GM18526 (cell line): ENCODE measurements around the gene MESD.

Source experiments
- POLR2A ChIP-seq: IDR thresholded peaks from 3 replicates; pipeline ENCODE4 v1.6.1; 2011; ENCODE audit not compliant: insufficient read length; ENCODE audit errors: extremely low read depth

MESD gene

GRCh38 chr15:80984856-80985255 is 4.8 kb downstream of the MESD start:
- no peak for TF ChIP-seq POLR2A

- TF ChIP-seq POLR2A = no peak
Measured at GRCh38 chr15:80982839-80983238, 6.8 kb downstream of the MESD start.

- no peak for TF ChIP-seq POLR2A
Measured at GRCh38 chr15:80982205-80982604, 7.4 kb downstream of the MESD start.

GRCh38 chr15:80979538-80980200 is 9.9 kb downstream of the MESD start:
- no peak for TF ChIP-seq POLR2A

GRCh38 chr15:80978685-80979329 is 10.8 kb downstream of the MESD start:
- no peak for TF ChIP-seq POLR2A

- TF ChIP-seq POLR2A = no peak
Measured at GRCh38 chr15:80977627-80978036, 12.0 kb downstream of the MESD start.

- no peak for TF ChIP-seq POLR2A
Measured at GRCh38 chr15:80976851-80977250, 12.8 kb downstream of the MESD start.

- no peak for TF ChIP-seq POLR2A
Measured at GRCh38 chr15:80974914-80975313, 14.7 kb downstream of the MESD start.

- no peak for TF ChIP-seq POLR2A
Measured at GRCh38 chr15:80972276-80972675, 17.3 kb downstream of the MESD start.

GRCh38 chr15:80971143-80971542 is 18.5 kb downstream of the MESD start:
- TF ChIP-seq POLR2A = no peak

- TF ChIP-seq POLR2A = no peak
Measured at GRCh38 chr15:80970658-80971057, 19.0 kb downstream of the MESD start.

- no peak for TF ChIP-seq POLR2A
Measured at GRCh38 chr15:80970018-80970657, 19.5 kb downstream of the MESD start.

- TF ChIP-seq POLR2A = no peak
Measured at GRCh38 chr15:80969316-80969715, 20.3 kb downstream of the MESD start.

- no peak for TF ChIP-seq POLR2A
Measured at GRCh38 chr15:80967991-80968510, 21.6 kb downstream of the MESD start.

- TF ChIP-seq POLR2A = no peak
Measured at GRCh38 chr15:80967451-80967850, 22.2 kb downstream of the MESD start.

- no peak for TF ChIP-seq POLR2A
Measured at GRCh38 chr15:80966431-80967197, 23.0 kb downstream of the MESD start.
